BJ (cell line): ENCODE results near the gene VASP. TPM values are rescaled to one million over a fixed set of nuclear protein-coding genes. Genes with fewer than 3 reads are reported as not detected.
A peak's percentile ranks its signal among the peaks of the same experiment; 100 is the strongest.

ENCODE experiments used
- CTCF ChIA-PET: fragments of 350-600 bp; formaldehyde crosslinking; extraction: SDS; loops from one replicate; lab custom pipeline; 2021; ENCODE audit warnings: antibody characterized with exemption, inconsistent platforms; lab: Yijun Ruan, JAX
- POLR2A ChIA-PET: fragments of 300-600 bp; sonication (Branson Sonifier 250); formaldehyde crosslinking; extraction: SDS; loops from one replicate; lab custom pipeline; 2021; ENCODE audit warnings: antibody characterized with exemption; lab: Charles Lee
- DNase-seq: peaks from one replicate; pipeline ENCODE4 v3.0.0-alpha.2; 2011; ENCODE audit warnings: low read depth
- H3K27me3 ChIP-seq: 2 replicates; pipeline ENCODE4 v1.6.0; 2011; ENCODE audit warnings: low read length; ENCODE audit not compliant: control insufficient read depth, insufficient read depth
- H3K36me3 ChIP-seq: 2 replicates; pipeline ENCODE4 v1.5.1; 2011; ENCODE audit warnings: low read length; ENCODE audit not compliant: control insufficient read depth, insufficient read depth
- H3K4me3 ChIP-seq: 2 replicates; pipeline ENCODE4 v1.5.1; 2011; ENCODE audit warnings: low read depth, mild to moderate bottlenecking, control low read depth, low read length
- CTCF ChIP-seq: IDR thresholded peaks from 2 replicates; pipeline ENCODE4 v1.5.1; 2011; ENCODE audit warnings: low read depth, mild to moderate bottlenecking, control low read depth, inconsistent platforms, low read length, moderate library complexity; ENCODE audit not compliant: insufficient read depth
- polyA plus RNA-seq: library from polyadenylated mRNA; depleted of rRNA; stranded (reverse); fragments of >200 nt; gene quantifications from 2 replicates; pipeline ENCODE4 v1.2.3, GENCODE V29; 2011

The VASP gene
- polyA plus RNA-seq, 1 experiment, result 117 TPM

GRCh38 chr19:45468159-45468651 lies 39.1 kb upstream of the VASP start:
- no peak for TF ChIP-seq CTCF
- ChIA-PET CTCF (interaction anchor here (0.6 to 4.7 kb wide), 6 partner anchors 10 to 66 kb away, joined by 3 to 64 read pairs (median 20); no protein-coding TSS in a partner anchor), POLR2A (interaction anchor here (1.0 to 1.5 kb wide), 2 partner anchors 13 to 14 kb away, joined by 5 to 11 read pairs; no protein-coding TSS in a partner anchor)
- H3K4me3 ChIP-seq, result peak overlapping the region; percentile 77
- H3K27me3 ChIP-seq, result no peaks in the 10 kb centered on the region
- H3K36me3 ChIP-seq, result no peaks in the 10 kb centered on the region
- DNase-seq, result no peak

- no peaks in the 10 kb centered on the region for H3K27me3 ChIP-seq
- POLR2A ChIA-PET, result interaction anchor here (1.4 kb wide), 1 partner anchor 10 kb away, joined by 7 read pairs; no protein-coding TSS in a partner anchor
- no peak for DNase-seq
- CTCF ChIA-PET, result interaction anchor here (1.0 to 4.7 kb wide), 8 partner anchors 10 to 66 kb away, joined by 3 to 64 read pairs (median 11); no protein-coding TSS in a partner anchor
- no peak for TF ChIP-seq CTCF
- peak overlapping the region; percentile 77 for H3K4me3 ChIP-seq
- H3K36me3 ChIP-seq, result no peaks in the 10 kb centered on the region
These were observed 38.5 kb upstream of the VASP start for GRCh38 chr19:45468803-45469131.

- Histone ChIP-seq H3K27me3 (no peaks in the 10 kb centered on the region), H3K4me3 (peak overlapping the region; percentile 77), H3K36me3 (no peaks in the 10 kb centered on the region)
- POLR2A ChIA-PET, result interaction anchor here (0.6 to 1.4 kb wide), 2 partner anchors 9 to 16 kb away, joined by 3 to 7 read pairs; no protein-coding TSS in a partner anchor
- DNase-seq, result no peak
- 0 out of 2 replicates have a peak, but pooled peaks have one; percentile 8 for TF ChIP-seq CTCF
- CTCF ChIA-PET, result interaction anchor here (1.0 to 4.7 kb wide), 7 partner anchors 9 to 67 kb away, joined by 3 to 64 read pairs (median 5); no protein-coding TSS in a partner anchor
These were observed 37.9 kb upstream of the VASP start for GRCh38 chr19:45469132-45469944.

- ChIA-PET CTCF (interaction anchor here (1.0 to 23.1 kb wide), 7 partner anchors 8 to 37 kb away, joined by 3 to 764 read pairs (median 22); partner anchors contain the start of gene ERCC1), POLR2A (interaction anchor here (1.4 kb wide), 1 partner anchor 9 kb away, joined by 7 read pairs; no protein-coding TSS in a partner anchor)
- Histone ChIP-seq H3K27me3 (no peaks in the 10 kb centered on the region), H3K36me3 (no peaks in the 10 kb centered on the region), H3K4me3 (peak overlapping the region; percentile 77)
- TF ChIP-seq CTCF, result no peak
- DNase-seq, result no peak
These were observed 37.1 kb upstream of the VASP start for GRCh38 chr19:45469945-45470761.
